ENCODE measurements around the gene CCNT2.
A peak's percentile ranks its signal among the peaks of the same experiment; 100 is the strongest.

Gene CCNT2

GRCh38 chr2:134919341-134920210 lies 954 bp downstream of the CCNT2 start:
- Histone ChIP-seq H3K27me3 (ENCODE audit: control insufficient read depth in 1 of 2, insufficient read depth in 2 of 2, low read length in 2 of 2) (no peaks in the 10 kb centered on the region), H3K27ac (ENCODE audit: low read length) (peak overlapping the region; percentile 94), H3K36me3 (ENCODE audit: control insufficient read depth in 2 of 2, insufficient read depth in 2 of 2, low read length in 2 of 2) (no peaks in the 10 kb centered on the region), H3K9ac (ENCODE audit: low read length in 2 of 2) (peak overlapping the region; percentile 94 to 98), H3K4me1 (ENCODE audit: control insufficient read depth, insufficient read depth, low read length) (peaks cover 4% of the 10 kb centered on the region), H3K4me3 (ENCODE audit: low read length in 2 of 2) (peak overlapping the region; percentile 90 to 98), H3K9me3 (ENCODE audit: control insufficient read depth in 2 of 2, low read length in 2 of 2) (no peaks in the 10 kb centered on the region)

DNA sequence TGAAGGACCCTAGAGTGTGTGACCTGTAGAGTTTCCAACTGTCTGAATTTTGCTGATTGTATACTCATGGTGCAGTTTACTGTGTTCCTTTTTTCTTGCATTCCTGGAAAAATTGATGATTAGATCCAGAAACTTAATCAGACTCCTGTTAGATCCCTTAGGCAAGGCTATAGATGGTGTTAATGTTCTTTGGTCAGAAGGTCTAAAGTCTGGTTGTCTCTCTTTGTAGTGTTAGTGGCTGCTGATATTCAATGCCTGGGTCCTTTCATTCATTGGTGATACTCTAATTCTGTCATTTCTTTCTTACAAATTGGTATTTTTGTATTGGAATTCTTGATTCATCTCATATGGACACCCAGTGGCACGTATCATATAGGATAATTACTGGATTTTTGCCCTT lies 6.3 kb downstream of the CCNT2 start:
- no peak overlapping the region for H3K4me3 ChIP-seq (ENCODE audit: low read length in 2 of 2)
- no peaks in the 10 kb centered on the region for H3K27me3 ChIP-seq (ENCODE audit: control insufficient read depth in 1 of 2, insufficient read depth in 2 of 2, low read length in 2 of 2)
- H3K9ac ChIP-seq (ENCODE audit: low read length in 2 of 2) = no peak overlapping the region
- no peaks in the 10 kb centered on the region for H3K36me3 ChIP-seq (ENCODE audit: control insufficient read depth in 2 of 2, insufficient read depth in 2 of 2, low read length in 2 of 2)
- H3K4me1 ChIP-seq (ENCODE audit: control insufficient read depth, insufficient read depth, low read length) = peaks cover 8% of the 10 kb centered on the region
- H3K27ac ChIP-seq (ENCODE audit: low read length) = no peak overlapping the region
- no peaks in the 10 kb centered on the region for H3K9me3 ChIP-seq (ENCODE audit: control insufficient read depth in 2 of 2, low read length in 2 of 2)

DNA sequence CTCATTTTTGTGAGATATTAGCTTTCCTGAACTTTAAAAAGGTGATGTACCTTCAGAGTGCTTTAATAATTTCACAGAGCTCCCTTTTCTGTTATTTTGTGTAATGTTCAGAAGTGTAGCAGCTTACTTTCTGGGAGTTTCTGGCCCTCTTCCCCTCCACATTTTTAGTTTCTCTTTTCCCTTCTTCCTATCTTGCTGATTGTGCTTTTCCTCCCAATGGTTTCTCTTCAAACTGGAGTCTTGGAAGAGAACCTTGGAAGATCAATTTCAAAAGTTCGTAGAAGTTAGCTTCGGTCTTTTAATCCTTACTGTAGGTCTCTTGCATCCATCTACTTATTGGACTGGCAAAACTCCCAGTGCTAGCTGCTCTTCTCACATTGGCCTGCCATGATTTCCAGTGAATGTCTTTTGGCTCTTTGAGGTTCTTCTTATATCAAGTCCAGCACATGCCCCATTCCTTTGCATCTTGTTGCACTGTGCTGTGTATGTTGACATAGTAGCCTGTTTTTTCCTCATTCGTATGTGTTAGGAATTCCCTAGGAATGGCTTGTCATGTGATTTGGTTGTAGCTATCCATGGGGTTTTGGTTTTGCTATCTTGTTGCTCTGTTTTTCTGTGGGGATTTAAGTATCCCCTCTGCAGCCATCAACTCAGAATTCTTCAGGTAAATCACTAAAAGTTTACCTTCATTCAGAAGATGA lies 7.8 kb downstream of the CCNT2 start:
- no peaks in the 10 kb centered on the region for H3K36me3 ChIP-seq (ENCODE audit: control insufficient read depth in 2 of 2, insufficient read depth in 2 of 2, low read length in 2 of 2)
- no peak overlapping the region for H3K4me3 ChIP-seq (ENCODE audit: low read length in 2 of 2)
- H3K9me3 ChIP-seq (ENCODE audit: control insufficient read depth in 2 of 2, low read length in 2 of 2) = no peaks in the 10 kb centered on the region
- H3K9ac ChIP-seq (ENCODE audit: low read length in 2 of 2) = no peak overlapping the region
- H3K4me1 ChIP-seq (ENCODE audit: control insufficient read depth, insufficient read depth, low read length) = peaks cover 8% of the 10 kb centered on the region
- no peaks in the 10 kb centered on the region for H3K27me3 ChIP-seq (ENCODE audit: control insufficient read depth in 1 of 2, insufficient read depth in 2 of 2, low read length in 2 of 2)
- H3K27ac ChIP-seq (ENCODE audit: low read length) = no peak overlapping the region

GRCh38 chr2:134927195-134927594 lies 8.6 kb downstream of the CCNT2 start:
- no peaks in the 10 kb centered on the region for H3K9me3 ChIP-seq (ENCODE audit: control insufficient read depth in 2 of 2, low read length in 2 of 2)
- no peak overlapping the region for H3K4me3 ChIP-seq (ENCODE audit: low read length in 2 of 2)
- peaks cover 8% of the 10 kb centered on the region for H3K4me1 ChIP-seq (ENCODE audit: control insufficient read depth, insufficient read depth, low read length)
- H3K36me3 ChIP-seq (ENCODE audit: control insufficient read depth in 2 of 2, insufficient read depth in 2 of 2, low read length in 2 of 2) = no peaks in the 10 kb centered on the region
- H3K27ac ChIP-seq (ENCODE audit: low read length) = no peak overlapping the region
- H3K27me3 ChIP-seq (ENCODE audit: control insufficient read depth in 1 of 2, insufficient read depth in 2 of 2, low read length in 2 of 2) = no peaks in the 10 kb centered on the region
- no peak overlapping the region for H3K9ac ChIP-seq (ENCODE audit: low read length in 2 of 2)

- Histone ChIP-seq H3K9ac (ENCODE audit: low read length in 2 of 2) (no peak overlapping the region), H3K4me3 (ENCODE audit: low read length in 2 of 2) (no peak overlapping the region), H3K27ac (ENCODE audit: low read length) (no peak overlapping the region), H3K27me3 (ENCODE audit: control insufficient read depth in 1 of 2, insufficient read depth in 2 of 2, low read length in 2 of 2) (no peaks in the 10 kb centered on the region), H3K4me1 (ENCODE audit: control insufficient read depth, insufficient read depth, low read length) (no peaks in the 10 kb centered on the region), H3K9me3 (ENCODE audit: control insufficient read depth in 2 of 2, low read length in 2 of 2) (no peaks in the 10 kb centered on the region), H3K36me3 (ENCODE audit: control insufficient read depth in 2 of 2, insufficient read depth in 2 of 2, low read length in 2 of 2) (peaks cover 0 to 2% of the 10 kb centered on the region in 2 donors)
Measured at GRCh38 chr2:134932864-134933526, 14.4 kb downstream of the CCNT2 start.

DNA sequence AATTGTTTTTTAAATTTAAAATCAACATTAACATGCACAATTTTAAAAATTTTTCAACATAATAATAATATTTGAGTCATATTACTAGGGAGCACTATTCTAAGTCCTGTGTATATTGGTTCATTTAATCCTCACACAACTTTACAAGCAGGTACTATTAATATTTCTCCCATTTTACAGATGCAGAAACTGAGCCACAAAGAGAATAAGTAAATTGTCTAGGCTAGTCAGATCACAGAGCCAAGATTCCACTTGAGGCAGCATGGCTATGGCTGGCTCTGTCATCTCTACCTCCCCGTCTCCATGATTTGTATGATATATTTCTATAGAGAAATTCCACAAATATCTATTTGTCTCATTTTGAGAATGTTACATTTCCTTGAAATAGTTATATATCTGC lies 15.1 kb downstream of the CCNT2 start:
- H3K9ac ChIP-seq (ENCODE audit: low read length in 2 of 2) = no peak overlapping the region

DNA sequence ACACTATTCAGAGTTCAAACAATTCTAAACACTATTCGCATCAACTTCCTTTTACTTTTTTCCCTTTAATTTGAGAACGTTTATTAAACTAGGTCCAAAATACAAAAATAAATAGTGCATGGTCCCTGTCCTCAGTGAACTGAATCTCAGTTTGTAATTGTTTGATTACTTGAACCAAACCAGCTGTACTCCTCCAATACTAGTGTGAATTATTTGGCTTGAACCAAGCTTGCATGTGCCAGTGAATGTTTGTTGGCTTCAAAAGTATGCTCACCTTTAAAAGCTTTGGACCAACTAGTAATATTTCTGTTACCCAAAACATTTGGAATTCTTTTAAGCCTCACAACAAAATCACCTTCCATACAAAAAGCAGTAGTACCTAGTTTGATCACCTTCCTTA lies 15.5 kb downstream of the CCNT2 start:
- Histone ChIP-seq H3K9me3 (ENCODE audit: control insufficient read depth in 2 of 2, low read length in 2 of 2) (no peaks in the 10 kb centered on the region), H3K27ac (ENCODE audit: low read length) (no peak overlapping the region), H3K36me3 (ENCODE audit: control insufficient read depth in 2 of 2, insufficient read depth in 2 of 2, low read length in 2 of 2) (peaks cover 0 to 2% of the 10 kb centered on the region in 2 donors), H3K27me3 (ENCODE audit: control insufficient read depth in 1 of 2, insufficient read depth in 2 of 2, low read length in 2 of 2) (no peaks in the 10 kb centered on the region), H3K4me3 (ENCODE audit: low read length in 2 of 2) (no peak overlapping the region), H3K9ac (ENCODE audit: low read length in 2 of 2) (no peak overlapping the region), H3K4me1 (ENCODE audit: control insufficient read depth, insufficient read depth, low read length) (no peaks in the 10 kb centered on the region)

More for the DNA sequence above, 15.1 kb downstream of the CCNT2 start:
- Histone ChIP-seq H3K4me3 (ENCODE audit: low read length in 2 of 2) (no peak overlapping the region), H3K36me3 (ENCODE audit: control insufficient read depth in 2 of 2, insufficient read depth in 2 of 2, low read length in 2 of 2) (peaks cover 0 to 2% of the 10 kb centered on the region in 2 donors), H3K9me3 (ENCODE audit: control insufficient read depth in 2 of 2, low read length in 2 of 2) (no peaks in the 10 kb centered on the region), H3K4me1 (ENCODE audit: control insufficient read depth, insufficient read depth, low read length) (no peaks in the 10 kb centered on the region), H3K27ac (ENCODE audit: low read length) (no peak overlapping the region), H3K27me3 (ENCODE audit: control insufficient read depth in 1 of 2, insufficient read depth in 2 of 2, low read length in 2 of 2) (no peaks in the 10 kb centered on the region)

DNA sequence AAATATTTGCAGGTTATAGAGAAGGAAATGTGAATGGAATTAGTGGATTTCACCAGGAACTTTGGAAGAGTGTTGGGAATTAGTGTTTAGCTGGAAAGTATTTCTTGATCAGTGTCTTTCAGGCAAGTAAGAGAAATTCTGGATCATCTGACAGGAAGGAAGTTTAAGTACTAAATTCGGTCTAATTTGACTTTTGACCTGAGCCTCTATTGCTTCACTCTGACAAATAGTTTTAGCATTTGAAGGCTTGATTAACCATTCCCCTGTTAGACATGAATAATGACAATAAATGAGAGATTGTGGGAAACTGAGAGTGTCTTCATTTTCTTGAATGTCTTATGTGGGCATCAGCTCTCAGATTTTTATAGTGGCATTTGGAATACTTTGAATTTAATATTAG lies 16.0 kb downstream of the CCNT2 start:
- no peaks in the 10 kb centered on the region for H3K27me3 ChIP-seq (ENCODE audit: control insufficient read depth in 1 of 2, insufficient read depth in 2 of 2, low read length in 2 of 2)
- no peaks in the 10 kb centered on the region for H3K9me3 ChIP-seq (ENCODE audit: control insufficient read depth in 2 of 2, low read length in 2 of 2)
- no peak overlapping the region for H3K9ac ChIP-seq (ENCODE audit: low read length in 2 of 2)
- H3K36me3 ChIP-seq (ENCODE audit: control insufficient read depth in 2 of 2, insufficient read depth in 2 of 2, low read length in 2 of 2) = peaks cover under 1 to 2% of the 10 kb centered on the region in 2 donors
- no peak overlapping the region for H3K27ac ChIP-seq (ENCODE audit: low read length)
- no peaks in the 10 kb centered on the region for H3K4me1 ChIP-seq (ENCODE audit: control insufficient read depth, insufficient read depth, low read length)
- no peak overlapping the region for H3K4me3 ChIP-seq (ENCODE audit: low read length in 2 of 2)

- Histone ChIP-seq H3K36me3 (ENCODE audit: control insufficient read depth in 2 of 2, insufficient read depth in 2 of 2, low read length in 2 of 2) (peaks cover 9 to 11% of the 10 kb centered on the region in 2 donors), H3K9me3 (ENCODE audit: control insufficient read depth in 2 of 2, low read length in 2 of 2) (no peaks in the 10 kb centered on the region), H3K9ac (ENCODE audit: low read length in 2 of 2) (no peak overlapping the region), H3K27ac (ENCODE audit: low read length) (no peak overlapping the region), H3K4me1 (ENCODE audit: control insufficient read depth, insufficient read depth, low read length) (no peaks in the 10 kb centered on the region), H3K27me3 (ENCODE audit: control insufficient read depth in 1 of 2, insufficient read depth in 2 of 2, low read length in 2 of 2) (no peaks in the 10 kb centered on the region), H3K4me3 (ENCODE audit: low read length in 2 of 2) (no peak overlapping the region)
Measured at GRCh38 chr2:134936691-134937090, 18.1 kb downstream of the CCNT2 start.

DNA sequence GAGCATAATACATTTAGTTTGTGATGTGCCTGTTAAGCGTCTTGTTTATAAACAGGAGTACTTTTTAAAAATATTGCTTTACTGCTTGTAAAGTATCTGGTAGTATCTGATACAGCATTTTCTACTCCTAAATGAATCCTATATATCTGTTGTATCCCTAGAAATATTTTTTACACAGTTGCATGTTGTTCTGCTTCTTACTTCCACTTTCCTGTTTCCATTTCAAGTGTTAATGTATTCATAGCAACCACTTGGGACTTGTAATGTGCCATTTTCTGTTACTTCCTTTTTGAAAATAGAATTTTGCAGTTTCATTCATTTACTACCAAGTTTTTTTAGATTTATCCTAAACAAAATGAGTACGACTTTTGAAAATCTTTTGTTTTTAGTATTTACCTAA lies 24.9 kb downstream of the CCNT2 start:
- Histone ChIP-seq H3K4me1 (ENCODE audit: control insufficient read depth, insufficient read depth, low read length) (no peaks in the 10 kb centered on the region), H3K4me3 (ENCODE audit: low read length in 2 of 2) (no peak overlapping the region), H3K27ac (ENCODE audit: low read length) (no peak overlapping the region), H3K9me3 (ENCODE audit: control insufficient read depth in 2 of 2, low read length in 2 of 2) (no peaks in the 10 kb centered on the region), H3K27me3 (ENCODE audit: control insufficient read depth in 1 of 2, insufficient read depth in 2 of 2, low read length in 2 of 2) (no peaks in the 10 kb centered on the region), H3K36me3 (ENCODE audit: control insufficient read depth in 2 of 2, insufficient read depth in 2 of 2, low read length in 2 of 2) (peaks cover 16 to 18% of the 10 kb centered on the region in 2 donors), H3K9ac (ENCODE audit: low read length in 2 of 2) (no peak overlapping the region)
